HFF-Myc (cell line): ENCODE results near the gene NLGN1.

Source experiments
- DNase-seq: peaks from one replicate; pipeline ENCODE4 v3.0.0-alpha.2; 2011; ENCODE audit warnings: low read depth; ENCODE audit errors: extremely low read depth
- H3K4me3 ChIP-seq: replicated peaks from 2 replicates; pipeline ENCODE4 v1.5.1; 2011; ENCODE audit warnings: low read depth, mild to moderate bottlenecking, control low read depth, low read length
- TF ChIP-seq, protein P1 (sequence below): IDR thresholded peaks from 2 replicates; pipeline ENCODE4 v1.5.1; 2012; ENCODE audit warnings: mild to moderate bottlenecking, low read depth, low read length, control low read depth; ENCODE audit errors: missing control alignments

NLGN1 gene

GRCh38 chr3:174060431-174060830 is 662.9 kb downstream of the NLGN1 start:
- TF ChIP-seq, protein P1, sequence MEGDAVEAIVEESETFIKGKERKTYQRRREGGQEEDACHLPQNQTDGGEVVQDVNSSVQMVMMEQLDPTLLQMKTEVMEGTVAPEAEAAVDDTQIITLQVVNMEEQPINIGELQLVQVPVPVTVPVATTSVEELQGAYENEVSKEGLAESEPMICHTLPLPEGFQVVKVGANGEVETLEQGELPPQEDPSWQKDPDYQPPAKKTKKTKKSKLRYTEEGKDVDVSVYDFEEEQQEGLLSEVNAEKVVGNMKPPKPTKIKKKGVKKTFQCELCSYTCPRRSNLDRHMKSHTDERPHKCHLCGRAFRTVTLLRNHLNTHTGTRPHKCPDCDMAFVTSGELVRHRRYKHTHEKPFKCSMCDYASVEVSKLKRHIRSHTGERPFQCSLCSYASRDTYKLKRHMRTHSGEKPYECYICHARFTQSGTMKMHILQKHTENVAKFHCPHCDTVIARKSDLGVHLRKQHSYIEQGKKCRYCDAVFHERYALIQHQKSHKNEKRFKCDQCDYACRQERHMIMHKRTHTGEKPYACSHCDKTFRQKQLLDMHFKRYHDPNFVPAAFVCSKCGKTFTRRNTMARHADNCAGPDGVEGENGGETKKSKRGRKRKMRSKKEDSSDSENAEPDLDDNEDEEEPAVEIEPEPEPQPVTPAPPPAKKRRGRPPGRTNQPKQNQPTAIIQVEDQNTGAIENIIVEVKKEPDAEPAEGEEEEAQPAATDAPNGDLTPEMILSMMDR, result no peak
- H3K4me3 ChIP-seq, result no peak overlapping the region
- DNase-seq, result no peak

GRCh38 chr3:174061162-174061561 is 663.6 kb downstream of the NLGN1 start:
- no peak overlapping the region for H3K4me3 ChIP-seq
- TF ChIP-seq, protein P1, result no peak
- DNase-seq, result no peak

GRCh38 chr3:174061731-174062130 is 664.2 kb downstream of the NLGN1 start:
- no peak for DNase-seq

DNA sequence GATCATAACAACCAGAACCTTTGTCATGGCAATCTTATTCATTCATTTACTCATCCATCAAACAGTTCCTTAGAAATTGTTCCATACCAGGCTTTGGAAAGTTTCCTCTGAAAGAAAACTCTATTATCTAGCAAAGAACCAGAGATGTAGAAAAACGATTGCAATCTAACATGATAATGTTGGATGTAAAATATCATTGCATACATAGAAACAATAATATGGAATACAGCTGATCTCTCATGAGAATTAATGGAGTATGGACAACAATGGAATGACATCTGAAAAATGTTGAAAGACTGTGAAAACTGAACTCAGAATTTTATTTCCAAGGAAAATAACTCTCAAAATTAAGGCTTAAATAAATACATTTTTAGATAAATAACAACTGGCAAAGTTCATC is 665.4 kb downstream of the NLGN1 start:
- TF ChIP-seq, protein P1, result no peak
- DNase-seq, result no peak
- H3K4me3 ChIP-seq, result no peak overlapping the region

More at GRCh38 chr3:174061731-174062130, 664.2 kb downstream of the NLGN1 start:
- TF ChIP-seq, protein P1, result no peak
- H3K4me3 ChIP-seq, result no peak overlapping the region

DNA sequence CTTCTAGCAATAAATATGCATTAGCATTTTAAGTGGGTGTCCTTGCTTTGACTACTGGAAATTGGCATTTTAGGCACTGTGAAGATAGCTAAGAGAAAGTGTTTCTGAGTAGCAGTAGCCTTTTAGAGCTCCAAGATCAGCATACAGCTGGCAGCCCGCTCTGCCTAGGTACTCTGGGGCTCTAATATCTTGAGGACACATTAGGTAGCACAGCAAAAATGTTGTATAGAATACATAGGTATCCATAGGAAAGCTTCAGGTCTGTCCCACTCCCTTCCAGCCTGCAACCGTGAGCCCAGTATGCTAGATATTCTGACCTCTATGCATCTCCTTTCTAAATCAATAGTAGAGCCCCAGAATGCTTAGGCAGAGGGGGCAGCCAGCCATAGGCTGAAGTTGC is 670.5 kb downstream of the NLGN1 start:
- H3K4me3 ChIP-seq, result no peak overlapping the region
- TF ChIP-seq, protein P1, result no peak
- no peak for DNase-seq

DNA sequence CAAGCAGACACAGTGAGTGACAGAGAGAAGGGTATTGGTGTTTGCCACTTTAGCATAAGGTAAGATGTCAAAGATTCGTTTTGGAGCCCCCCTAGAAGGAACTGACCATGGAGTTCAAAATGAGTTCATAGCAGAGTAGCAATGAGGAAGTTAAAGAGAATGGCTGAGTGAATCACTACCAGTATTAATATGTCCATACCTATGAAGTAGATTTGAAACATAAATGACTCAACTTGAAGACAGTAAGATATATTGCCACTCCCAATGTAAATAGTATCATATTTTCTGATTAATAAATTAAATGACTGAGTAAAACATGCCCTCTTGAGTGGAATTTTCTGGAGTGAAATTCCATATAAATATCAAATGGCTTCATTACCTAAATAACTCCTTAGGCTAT is 675.1 kb downstream of the NLGN1 start:
- H3K4me3 ChIP-seq, result no peak overlapping the region
- TF ChIP-seq, protein P1, result no peak
- no peak for DNase-seq

DNA sequence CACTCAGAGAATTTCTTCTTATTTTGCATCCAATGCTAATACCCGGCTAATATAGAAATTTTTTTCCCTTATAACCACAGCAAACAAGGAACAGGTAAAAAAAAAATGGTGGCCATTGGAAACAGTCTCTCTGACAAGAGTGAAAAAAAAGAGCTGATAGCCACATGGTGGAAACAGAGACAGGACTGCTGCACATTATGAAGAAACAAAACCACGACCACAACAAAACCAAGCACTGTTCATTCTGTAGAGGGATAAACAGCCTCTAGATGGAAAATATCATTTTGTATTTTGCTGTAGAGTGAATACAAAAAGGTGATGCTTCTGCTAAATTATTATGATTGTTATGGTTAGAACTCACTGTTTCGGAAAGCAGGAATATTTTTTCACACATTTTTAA is 686.2 kb downstream of the NLGN1 start:
- DNase-seq, result no peak
- TF ChIP-seq, protein P1, result no peak

More for the DNA sequence above, 686.2 kb downstream of the NLGN1 start:
- no peak overlapping the region for H3K4me3 ChIP-seq
